Body of pancreas (tissue), 4 donors: ENCODE results near the gene TMEM242.

Source experiments
- POLR2A ChIP-seq, 3 donors: fragments of 450-650 bp; IDR thresholded peaks; one replicate each; pipeline ENCODE4 v1.6.1; 2016; ENCODE audit warnings: antibody characterized with exemption in 3 of 3, mild to moderate bottlenecking in 2 of 3
- TF ChIP-seq, protein P1 (sequence below), 7 experiments: fragments of 450-650 bp in 4 of 7; fragments of 200-600 bp in 3 of 7; sonication (generic) in 3 of 7; IDR thresholded peaks; one replicate each; pipeline ENCODE4 v1.5.1; 2016 to 2019; ENCODE audit warnings: antibody characterized with exemption in 7 of 7

- TF ChIP-seq POLR2A (IDR thresholded peaks at IDR 0.05) = no peak
- TF ChIP-seq, protein P1, sequence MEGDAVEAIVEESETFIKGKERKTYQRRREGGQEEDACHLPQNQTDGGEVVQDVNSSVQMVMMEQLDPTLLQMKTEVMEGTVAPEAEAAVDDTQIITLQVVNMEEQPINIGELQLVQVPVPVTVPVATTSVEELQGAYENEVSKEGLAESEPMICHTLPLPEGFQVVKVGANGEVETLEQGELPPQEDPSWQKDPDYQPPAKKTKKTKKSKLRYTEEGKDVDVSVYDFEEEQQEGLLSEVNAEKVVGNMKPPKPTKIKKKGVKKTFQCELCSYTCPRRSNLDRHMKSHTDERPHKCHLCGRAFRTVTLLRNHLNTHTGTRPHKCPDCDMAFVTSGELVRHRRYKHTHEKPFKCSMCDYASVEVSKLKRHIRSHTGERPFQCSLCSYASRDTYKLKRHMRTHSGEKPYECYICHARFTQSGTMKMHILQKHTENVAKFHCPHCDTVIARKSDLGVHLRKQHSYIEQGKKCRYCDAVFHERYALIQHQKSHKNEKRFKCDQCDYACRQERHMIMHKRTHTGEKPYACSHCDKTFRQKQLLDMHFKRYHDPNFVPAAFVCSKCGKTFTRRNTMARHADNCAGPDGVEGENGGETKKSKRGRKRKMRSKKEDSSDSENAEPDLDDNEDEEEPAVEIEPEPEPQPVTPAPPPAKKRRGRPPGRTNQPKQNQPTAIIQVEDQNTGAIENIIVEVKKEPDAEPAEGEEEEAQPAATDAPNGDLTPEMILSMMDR (IDR thresholded peaks at IDR 0.05) = no peak
Measured at GRCh38 chr6:157244780-157245179, 78.5 kb downstream of the TMEM242 start.
